NB4 (cell line): ENCODE data around the gene GNA15.
"Not testable (repeated sequence)": the region's sequence is repeated elsewhere in the genome, so short reads cannot be mapped to it uniquely, and the experiment has no call there.

Source experiments
- DNase-seq: peaks from one replicate; pipeline ENCODE4 v3.0.0; 2010; ENCODE audit warnings: low read depth
- H3K4me3 ChIP-seq: one replicate; pipeline ENCODE4 v1.5.1; 2011; ENCODE audit warnings: mild to moderate bottlenecking, low read depth, low read length, moderate library complexity
- MAX ChIP-seq: IDR thresholded peaks from 2 replicates; pipeline ENCODE4 v1.6.1; 2011; ENCODE audit warnings: low read depth, low read length
- MYC ChIP-seq: IDR thresholded peaks from 2 replicates; pipeline ENCODE4 v1.6.1; 2011; ENCODE audit warnings: low read depth, low read length
- POLR2A ChIP-seq: IDR thresholded peaks from 2 replicates; pipeline ENCODE4 v1.6.1; 2011; ENCODE audit warnings: mild to moderate bottlenecking; ENCODE audit not compliant: insufficient read length; ENCODE audit errors: extremely low read depth
- TF ChIP-seq, protein P1 (sequence below): IDR thresholded peaks from one replicate; pipeline ENCODE4 v1.5.1; 2012; ENCODE audit warnings: low read depth, low read length

The GNA15 gene

DNA sequence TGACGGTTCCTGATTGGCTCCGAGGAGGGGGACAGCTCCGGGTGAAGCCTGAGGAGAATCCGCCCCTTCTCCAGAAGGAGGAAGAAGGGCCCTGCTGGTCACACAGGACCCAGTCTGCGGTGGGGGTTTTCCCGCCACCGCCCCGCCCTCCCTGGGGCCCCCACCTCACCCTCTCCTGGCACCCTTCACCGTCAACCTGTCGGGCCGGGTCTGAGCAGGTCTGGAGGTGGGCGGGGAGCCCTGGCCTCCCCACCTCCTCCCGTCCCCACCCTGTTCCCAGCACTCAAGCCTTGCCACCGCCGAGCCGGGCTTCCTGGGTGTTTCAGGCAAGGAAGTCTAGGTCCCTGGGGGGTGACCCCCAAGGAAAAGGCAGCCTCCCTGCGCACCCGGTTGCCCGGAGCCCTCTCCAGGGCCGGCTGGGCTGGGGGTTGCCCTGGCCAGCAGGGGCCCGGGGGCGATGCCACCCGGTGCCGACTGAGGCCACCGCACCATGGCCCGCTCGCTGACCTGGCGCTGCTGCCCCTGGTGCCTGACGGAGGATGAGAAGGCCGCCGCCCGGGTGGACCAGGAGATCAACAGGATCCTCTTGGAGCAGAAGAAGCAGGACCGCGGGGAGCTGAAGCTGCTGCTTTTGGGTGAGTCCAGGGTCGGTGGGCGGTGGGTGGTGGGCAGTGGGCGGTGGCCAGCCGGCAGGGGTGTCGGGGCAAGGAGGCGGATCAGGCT lies at the start of gene GNA15:
GNA15 (plus strand) TSS at position 73 of the 723 bp plus-strand sequence; CDS start at position 491, 418 bp downstream.
- TF ChIP-seq, protein P1, sequence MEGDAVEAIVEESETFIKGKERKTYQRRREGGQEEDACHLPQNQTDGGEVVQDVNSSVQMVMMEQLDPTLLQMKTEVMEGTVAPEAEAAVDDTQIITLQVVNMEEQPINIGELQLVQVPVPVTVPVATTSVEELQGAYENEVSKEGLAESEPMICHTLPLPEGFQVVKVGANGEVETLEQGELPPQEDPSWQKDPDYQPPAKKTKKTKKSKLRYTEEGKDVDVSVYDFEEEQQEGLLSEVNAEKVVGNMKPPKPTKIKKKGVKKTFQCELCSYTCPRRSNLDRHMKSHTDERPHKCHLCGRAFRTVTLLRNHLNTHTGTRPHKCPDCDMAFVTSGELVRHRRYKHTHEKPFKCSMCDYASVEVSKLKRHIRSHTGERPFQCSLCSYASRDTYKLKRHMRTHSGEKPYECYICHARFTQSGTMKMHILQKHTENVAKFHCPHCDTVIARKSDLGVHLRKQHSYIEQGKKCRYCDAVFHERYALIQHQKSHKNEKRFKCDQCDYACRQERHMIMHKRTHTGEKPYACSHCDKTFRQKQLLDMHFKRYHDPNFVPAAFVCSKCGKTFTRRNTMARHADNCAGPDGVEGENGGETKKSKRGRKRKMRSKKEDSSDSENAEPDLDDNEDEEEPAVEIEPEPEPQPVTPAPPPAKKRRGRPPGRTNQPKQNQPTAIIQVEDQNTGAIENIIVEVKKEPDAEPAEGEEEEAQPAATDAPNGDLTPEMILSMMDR = no peak
- TF ChIP-seq MAX (no peak), POLR2A (no peak), MYC (no peak)
- peak within 1 kb of the TSS; percentile 80 for H3K4me3 ChIP-seq

GRCh38 chr19:3087769-3088168 lies 48.1 kb upstream of the GNA15 start:
- no peak for DNase-seq
- H3K4me3 ChIP-seq = no peak overlapping the region
- TF ChIP-seq MAX (no peak), MYC (no peak), POLR2A (no peak)
- TF ChIP-seq, protein P1 = no peak

More for the DNA sequence above, at the start of gene GNA15:
- peak; percentile 78 for DNase-seq

DNA sequence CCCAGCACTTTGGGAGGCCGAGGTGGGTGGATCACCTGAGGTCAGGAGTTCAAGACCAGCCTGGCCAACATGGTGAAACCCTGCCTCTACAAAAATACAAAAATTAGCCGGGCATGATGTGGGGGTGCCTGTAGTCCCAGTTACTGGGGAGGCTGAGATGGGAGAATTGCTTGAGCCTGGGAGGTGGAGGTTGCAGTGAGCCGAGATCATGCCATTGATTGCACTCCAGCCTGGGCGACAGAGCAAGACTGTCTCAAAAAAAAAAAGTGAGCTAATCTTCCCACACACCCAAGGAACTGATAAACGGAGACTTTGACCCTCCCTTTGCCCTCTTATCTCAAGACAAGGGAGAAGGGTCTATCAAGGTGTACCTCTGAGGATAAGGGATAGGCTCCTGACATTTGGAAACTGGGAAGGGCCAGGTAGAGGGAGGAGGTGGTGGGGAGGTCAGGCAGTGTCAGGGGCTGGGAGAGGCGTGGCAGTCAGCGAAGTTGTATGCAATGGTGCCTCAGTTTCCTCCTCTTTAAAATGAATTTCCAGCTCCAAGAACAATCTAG lies 46.5 kb upstream of the GNA15 start:
- H3K4me3 ChIP-seq, DNase-seq: not testable (repeated sequence)

- H3K4me3 ChIP-seq = peak overlapping the region; percentile 43
- TF ChIP-seq MYC (no peak), MAX (no peak), POLR2A (no peak)
- TF ChIP-seq, protein P1 = no peak
- peak; percentile 51 for DNase-seq
Observed at GRCh38 chr19:3094601-3095440, 41.0 kb upstream of the GNA15 start.

- TF ChIP-seq MYC (no peak), MAX (no peak), POLR2A (no peak)
- TF ChIP-seq, protein P1 = no peak
- H3K4me3 ChIP-seq = no peak overlapping the region
- peak; percentile 58 for DNase-seq
Observed at GRCh38 chr19:3095441-3096191, 40.2 kb upstream of the GNA15 start.
